Peyer's patch (tissue), 4 donors: ENCODE results near the gene SCGB1A1. TPM values are rescaled to one million over a fixed set of nuclear protein-coding genes. Genes with fewer than 3 reads are reported as not detected.
"Not testable (repeated sequence)": the region's sequence is repeated elsewhere in the genome, so short reads cannot be mapped to it uniquely, and the experiment has no call there.

ENCODE experiments used
- DNase-seq, 3 donors: peaks; one replicate each; pipeline ENCODE4 v3.0.0-alpha.2; 2017 to 2019
- H3K27ac ChIP-seq, 4 donors: fragments of 200-600 bp; sonication (generic); one replicate each; pipeline ENCODE4 v1.5.1; 2016 to 2019
- H3K27me3 ChIP-seq, 2 donors: fragments of 200-600 bp; sonication (generic); one replicate each; pipeline ENCODE4 v1.5.1; 2019
- H3K36me3 ChIP-seq, 3 donors: fragments of 200-600 bp; sonication (generic); one replicate each; pipeline ENCODE4 v1.5.1; 2016 to 2019
- H3K4me1 ChIP-seq, 4 donors: fragments of 200-600 bp; sonication (generic); one replicate each; pipeline ENCODE4 v1.5.1; 2016 to 2019
- H3K4me3 ChIP-seq, 4 donors: fragments of 200-600 bp; sonication (generic); 1 replicate in 3 of 4; 2 replicates in 1 of 4; pipeline ENCODE4 v1.5.1; 2016 to 2019; ENCODE audit warnings: mild to moderate bottlenecking in 1 of 4
- H3K9me3 ChIP-seq, 4 donors: fragments of 200-600 bp; sonication (generic); one replicate each; pipeline ENCODE4 v1.5.1; 2016 to 2019; ENCODE audit warnings: mild to moderate bottlenecking in 1 of 4
- CTCF ChIP-seq, 6 experiments: fragments of 450-650 bp in 4 of 6; fragments of 200-600 bp in 2 of 6; sonication (generic) in 1 of 6; IDR thresholded peaks; one replicate each; pipeline ENCODE4 v1.5.1; 2017 to 2019; ENCODE audit warnings: antibody characterized with exemption in 6 of 6, mild to moderate bottlenecking in 3 of 6, moderate library complexity in 1 of 6
- POLR2A ChIP-seq, 2 donors: fragments of 450-650 bp; IDR thresholded peaks; one replicate each; pipeline ENCODE4 v1.5.1; 2017; ENCODE audit warnings: antibody characterized with exemption in 2 of 2, mild to moderate bottlenecking in 2 of 2, moderate library complexity in 2 of 2
- total RNA-seq, 4 donors: library from RNA; depleted of rRNA; stranded (reverse); fragments of >200 nt; gene quantifications; one replicate each; pipeline ENCODE4 v1.1.0, GENCODE V29; 2016

Gene SCGB1A1
- total RNA-seq, 4 donors from 2014 or later, result not detected

GRCh38 chr11:62378459-62379063 lies 40.3 kb upstream of the SCGB1A1 start:
- not testable (repeated sequence) for H3K27me3 ChIP-seq, H3K9me3 ChIP-seq, H3K36me3 ChIP-seq, H3K4me1 ChIP-seq, H3K4me3 ChIP-seq, H3K27ac ChIP-seq
- TF ChIP-seq CTCF (IDR thresholded peaks at IDR 0.05), result peak in 5 of 6 experiments; percentile 35 to 56 (median 48)
- DNase-seq, result peak in 1 of 3 donors; percentile 46

GRCh38 chr11:62379586-62379985 lies 39.2 kb upstream of the SCGB1A1 start:
- H3K4me1 ChIP-seq, H3K9me3 ChIP-seq, H3K4me3 ChIP-seq, H3K27ac ChIP-seq, H3K36me3 ChIP-seq, H3K27me3 ChIP-seq, DNase-seq: not testable (repeated sequence)

GRCh38 chr11:62380821-62381245 lies 38.0 kb upstream of the SCGB1A1 start:
- peak; percentile 68 to 89 (median 81) for TF ChIP-seq CTCF (IDR thresholded peaks at IDR 0.05)
- not testable (repeated sequence) for H3K36me3 ChIP-seq, H3K27me3 ChIP-seq, H3K9me3 ChIP-seq, H3K27ac ChIP-seq, H3K4me1 ChIP-seq
- peak overlapping the region in 1 of 4 donors; percentile 26 for H3K4me3 ChIP-seq
- peak in 2 of 3 donors; percentile 34 to 66 for DNase-seq

GRCh38 chr11:62383822-62384221 lies 35.0 kb upstream of the SCGB1A1 start:
- no peak for DNase-seq
- H3K27ac ChIP-seq, result no peak overlapping the region
- H3K4me1 ChIP-seq, result peaks cover 0 to 7% (median 0%) of the 10 kb centered on the region in 4 donors
- no peaks in the 10 kb centered on the region for H3K27me3 ChIP-seq
- no peaks in the 10 kb centered on the region for H3K36me3 ChIP-seq
- no peaks in the 10 kb centered on the region for H3K9me3 ChIP-seq
- TF ChIP-seq CTCF (IDR thresholded peaks at IDR 0.05) (no peak), POLR2A (IDR thresholded peaks at IDR 0.05) (no peak)
- H3K4me3 ChIP-seq, result no peak overlapping the region

GRCh38 chr11:62386083-62386482 lies 32.8 kb upstream of the SCGB1A1 start:
- not testable (repeated sequence) for H3K27me3 ChIP-seq, H3K36me3 ChIP-seq, H3K27ac ChIP-seq, H3K9me3 ChIP-seq, H3K4me1 ChIP-seq, H3K4me3 ChIP-seq
- peak in 1 of 3 donors; percentile 50 for DNase-seq

GRCh38 chr11:62387381-62387780 lies 31.5 kb upstream of the SCGB1A1 start:
- H3K4me3 ChIP-seq, result no peak overlapping the region
- H3K36me3 ChIP-seq, result no peaks in the 10 kb centered on the region
- no peaks in the 10 kb centered on the region for H3K9me3 ChIP-seq
- H3K27me3 ChIP-seq, result no peaks in the 10 kb centered on the region
- TF ChIP-seq POLR2A (IDR thresholded peaks at IDR 0.05) (no peak), CTCF (IDR thresholded peaks at IDR 0.05) (no peak)
- no peak overlapping the region for H3K27ac ChIP-seq
- peak in 1 of 3 donors; percentile 3 for DNase-seq
- no peaks in the 10 kb centered on the region for H3K4me1 ChIP-seq

- H3K4me1 ChIP-seq, result no peaks in the 10 kb centered on the region
- no peaks in the 10 kb centered on the region for H3K27me3 ChIP-seq
- no peak for DNase-seq
- H3K27ac ChIP-seq, result no peak overlapping the region
- no peaks in the 10 kb centered on the region for H3K9me3 ChIP-seq
- TF ChIP-seq POLR2A (IDR thresholded peaks at IDR 0.05) (no peak), CTCF (IDR thresholded peaks at IDR 0.05) (no peak)
- no peaks in the 10 kb centered on the region for H3K36me3 ChIP-seq
- H3K4me3 ChIP-seq, result no peak overlapping the region
Observed at GRCh38 chr11:62388999-62389398, 29.8 kb upstream of the SCGB1A1 start.
